ENCODE results near the gene PLXND1.
A peak's percentile ranks its signal among the peaks of the same experiment; 100 is the strongest.

The PLXND1 gene

DNA sequence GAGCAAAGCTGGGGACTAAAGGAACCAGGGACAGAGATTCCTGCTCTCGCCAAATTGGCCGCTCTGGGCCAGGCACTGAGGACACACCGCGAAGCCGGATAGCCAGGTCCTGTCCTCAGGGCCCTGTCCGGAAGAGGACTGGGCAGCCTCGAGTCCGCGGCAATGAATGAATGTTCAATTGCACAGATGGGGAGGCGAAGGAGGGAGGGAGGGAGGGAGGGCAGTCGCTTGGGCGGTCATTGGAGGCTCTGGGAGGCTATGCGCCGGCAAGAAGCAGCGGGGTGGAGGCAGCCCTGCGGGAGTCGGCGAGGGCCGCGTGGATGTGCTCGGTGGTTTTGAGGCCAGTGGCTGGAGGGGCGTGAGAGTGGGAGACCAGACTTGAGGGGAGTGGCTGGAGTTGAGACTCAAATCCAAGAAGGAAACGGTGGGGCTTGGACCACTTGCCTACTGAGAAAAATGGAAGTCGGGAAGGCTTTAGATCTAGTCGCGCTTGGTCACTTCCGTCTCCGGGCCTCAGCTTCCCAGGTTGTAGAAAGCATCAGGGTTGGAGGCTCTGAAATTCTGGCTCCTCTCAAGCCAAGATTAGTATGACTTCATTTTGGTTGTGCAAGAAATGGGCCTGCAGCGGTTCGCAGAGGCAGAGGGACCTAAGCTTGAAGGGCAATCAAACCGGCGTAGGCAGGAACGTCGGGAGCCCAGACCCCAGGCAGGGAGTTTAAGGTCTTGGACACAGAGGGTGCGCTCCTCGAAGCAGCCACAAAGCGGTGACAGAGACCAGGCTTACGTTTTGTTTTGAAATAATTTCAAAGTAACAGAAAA, 21.1 kb upstream of the PLXND1 start:
- DNase-seq, result peak; percentile 76

DNA sequence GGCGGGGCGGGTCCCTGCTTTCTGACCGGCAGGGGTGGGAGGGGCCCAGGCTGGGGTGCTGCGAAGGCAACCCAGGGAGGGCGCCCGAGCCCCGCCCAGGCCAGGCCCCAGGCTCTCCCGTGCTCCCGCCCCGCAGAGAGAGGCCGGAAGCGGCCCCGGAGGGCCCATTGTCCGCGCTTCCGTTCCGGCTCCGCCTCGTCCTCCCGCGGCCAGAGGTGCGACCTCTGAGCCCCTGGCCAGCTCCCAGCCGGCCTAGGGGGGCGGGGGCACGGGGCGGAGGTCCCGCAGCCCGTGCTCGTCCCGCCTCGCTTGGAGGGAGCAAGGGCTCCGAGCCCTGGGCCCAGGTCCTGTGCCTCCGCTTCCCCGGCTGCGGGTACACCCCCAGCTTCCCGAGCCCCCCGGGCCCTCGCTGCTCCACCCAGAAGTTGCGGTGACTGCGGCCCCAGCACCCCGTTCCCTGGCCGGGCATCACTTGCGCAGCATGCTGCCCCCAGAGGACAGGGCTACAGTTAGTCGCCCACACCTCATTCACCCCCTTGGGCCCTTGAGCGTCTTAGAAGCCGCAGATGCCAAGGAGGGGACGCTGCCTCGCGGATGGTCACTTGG, 20.4 kb upstream of the PLXND1 start:
- peak; percentile 76 for DNase-seq

DNA sequence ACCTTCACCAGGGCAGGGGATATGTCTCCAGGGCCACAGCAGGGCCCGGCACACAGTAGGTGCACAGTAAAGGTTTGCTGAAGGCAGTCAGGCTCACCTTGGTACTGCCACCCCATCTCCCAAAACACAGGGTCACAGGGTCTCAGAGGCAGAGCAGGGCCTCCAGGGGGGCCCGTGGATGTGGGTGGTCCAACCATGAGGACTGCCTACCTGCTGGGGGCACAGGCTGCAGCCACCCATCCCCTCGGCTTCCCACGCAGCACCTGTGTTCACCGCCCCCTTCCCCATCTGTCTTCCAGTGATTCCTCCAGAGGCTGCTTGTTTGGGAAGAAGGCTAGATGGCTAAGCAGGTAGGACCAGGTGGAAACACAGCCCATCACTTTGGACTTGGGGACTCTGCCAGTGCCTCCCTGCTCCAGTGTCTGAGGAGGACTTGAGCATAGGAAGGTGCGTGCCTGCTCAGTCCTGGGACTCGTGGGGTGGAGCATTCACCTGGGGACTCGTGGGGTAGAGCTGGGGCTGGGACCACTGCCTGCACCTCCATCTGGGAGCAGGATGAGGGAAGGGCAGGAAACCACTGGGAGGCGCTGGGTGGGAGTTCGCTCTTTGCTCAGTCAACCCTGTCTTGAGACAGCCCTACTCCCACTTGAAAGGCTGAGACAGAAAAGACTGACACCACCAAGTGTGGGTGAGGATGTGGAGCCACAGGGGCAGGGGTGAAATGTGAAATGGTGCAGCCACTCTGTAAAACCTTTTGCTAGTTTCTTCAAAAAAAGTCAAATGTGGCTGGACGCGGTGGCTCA, 18.8 kb upstream of the PLXND1 start:
- DNase-seq, result no peak

DNA sequence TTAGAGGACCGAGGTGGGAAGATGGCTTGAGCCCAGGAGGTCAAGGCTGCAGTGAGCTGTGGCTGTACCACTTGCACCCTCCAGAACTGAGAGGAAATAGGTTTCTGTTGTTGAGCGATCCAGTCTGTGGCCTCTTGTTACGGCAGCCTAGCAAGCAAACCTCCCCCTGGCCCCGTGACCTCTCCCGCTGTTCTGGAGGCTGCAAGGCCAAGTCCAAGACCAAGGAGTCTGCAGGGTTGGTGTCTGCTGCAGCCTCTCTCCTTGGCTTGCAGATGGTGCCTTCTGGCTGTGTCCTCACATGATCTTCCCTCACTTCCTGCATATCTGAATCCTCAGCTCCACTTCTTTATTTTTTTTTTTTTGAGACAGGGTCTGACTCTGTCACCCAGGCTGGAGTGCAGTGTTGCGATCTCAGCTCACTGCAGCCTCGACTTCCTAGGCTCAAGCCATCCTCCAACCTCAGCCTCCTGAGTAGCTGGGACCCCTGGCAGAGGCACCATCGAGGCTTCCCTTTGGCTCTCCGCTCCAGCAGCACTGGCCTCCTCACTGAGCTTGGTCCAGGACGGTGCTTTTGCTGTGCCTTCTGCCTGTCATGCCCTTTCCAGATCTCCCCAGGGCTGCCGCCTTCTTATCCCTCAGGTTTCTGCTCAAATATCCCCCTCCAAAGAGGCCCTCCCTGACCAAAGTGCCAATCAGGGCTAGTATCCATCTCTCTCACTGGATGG, 18.0 kb upstream of the PLXND1 start:
- no peak for DNase-seq

DNA sequence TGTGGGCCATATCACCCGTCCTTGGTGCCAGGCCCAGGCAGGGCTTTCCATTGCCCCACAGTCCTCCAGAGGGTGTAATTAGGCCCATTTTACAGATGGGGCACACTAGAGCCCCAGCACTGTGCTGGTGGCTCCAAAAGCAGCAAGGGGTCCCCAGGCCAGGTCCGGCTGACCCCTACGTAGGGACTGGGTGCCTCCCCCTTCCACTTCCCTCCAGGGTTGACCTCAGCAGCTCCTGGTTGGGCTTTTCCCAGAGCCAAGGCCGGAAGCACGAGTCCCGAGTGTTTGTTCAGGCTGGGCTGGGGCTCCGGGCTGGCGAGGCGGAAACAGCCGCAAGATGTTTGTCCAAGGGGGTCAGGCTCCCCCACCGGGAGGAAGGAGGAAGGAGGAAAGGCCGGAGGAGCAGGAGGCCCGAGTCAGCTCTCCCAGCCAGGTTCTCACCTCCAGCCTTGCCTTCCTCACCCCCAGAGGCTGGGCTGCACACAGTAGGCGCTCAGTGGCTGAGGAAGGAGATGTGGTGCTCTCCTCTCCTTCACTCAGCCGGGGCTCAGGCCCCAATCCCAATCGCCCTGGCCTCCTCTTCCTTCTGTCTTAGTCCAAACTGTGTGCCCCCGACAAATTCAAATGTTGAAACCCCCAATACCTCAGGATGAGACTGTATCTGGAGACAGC, 17.1 kb upstream of the PLXND1 start:
- no peak for DNase-seq

DNA sequence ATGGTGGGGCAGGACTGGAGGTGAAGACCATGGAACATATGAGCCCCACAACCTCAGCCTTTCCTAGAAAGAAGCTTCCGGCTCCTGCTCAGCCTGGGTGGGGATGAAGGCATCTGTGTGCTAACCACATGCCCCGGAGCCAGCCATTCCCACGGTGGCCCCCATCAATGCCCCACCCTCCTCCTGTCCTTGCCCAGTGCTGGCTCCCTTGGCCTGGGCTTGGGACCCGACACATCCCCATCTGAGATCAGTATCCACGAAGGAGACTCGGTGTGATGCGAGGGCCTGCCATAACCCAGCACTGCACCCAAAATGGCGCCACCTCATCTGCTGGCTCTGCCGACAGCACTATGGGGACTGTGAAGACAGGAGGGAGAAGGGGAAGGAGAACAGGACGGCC, 16.5 kb upstream of the PLXND1 start:
- no peak for DNase-seq

DNA sequence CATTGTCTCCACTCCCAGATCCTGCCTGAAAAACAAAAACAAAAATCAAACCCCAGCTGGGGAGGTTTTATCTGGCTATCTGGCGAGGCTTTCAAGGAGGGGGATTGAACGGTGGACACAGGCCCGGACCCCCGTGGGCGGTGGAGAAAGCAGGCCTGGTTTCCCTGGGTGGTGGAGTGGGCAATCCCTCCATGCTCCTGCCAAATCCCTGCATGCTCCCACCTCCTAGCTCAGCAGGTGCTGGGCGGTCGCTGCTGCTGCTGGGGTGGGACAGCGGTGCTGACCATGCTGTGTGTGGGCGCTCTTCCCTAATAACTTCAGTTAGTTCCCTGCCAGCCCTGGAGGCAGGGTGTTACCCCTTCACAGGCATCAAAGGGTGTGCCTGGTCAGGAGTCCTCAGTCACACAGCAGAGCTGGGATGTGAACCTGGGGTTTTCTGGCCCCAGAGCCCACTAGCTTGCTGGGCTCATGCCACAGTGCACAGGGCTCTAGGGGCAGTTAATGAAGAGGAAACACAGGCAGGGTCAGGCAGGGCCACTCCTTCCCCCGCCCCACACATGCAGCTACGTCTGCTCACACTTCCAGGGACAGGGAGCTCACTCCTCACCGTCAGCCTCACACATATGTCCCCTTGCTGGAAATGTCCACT, 15.9 kb upstream of the PLXND1 start:
- no peak for DNase-seq

DNA sequence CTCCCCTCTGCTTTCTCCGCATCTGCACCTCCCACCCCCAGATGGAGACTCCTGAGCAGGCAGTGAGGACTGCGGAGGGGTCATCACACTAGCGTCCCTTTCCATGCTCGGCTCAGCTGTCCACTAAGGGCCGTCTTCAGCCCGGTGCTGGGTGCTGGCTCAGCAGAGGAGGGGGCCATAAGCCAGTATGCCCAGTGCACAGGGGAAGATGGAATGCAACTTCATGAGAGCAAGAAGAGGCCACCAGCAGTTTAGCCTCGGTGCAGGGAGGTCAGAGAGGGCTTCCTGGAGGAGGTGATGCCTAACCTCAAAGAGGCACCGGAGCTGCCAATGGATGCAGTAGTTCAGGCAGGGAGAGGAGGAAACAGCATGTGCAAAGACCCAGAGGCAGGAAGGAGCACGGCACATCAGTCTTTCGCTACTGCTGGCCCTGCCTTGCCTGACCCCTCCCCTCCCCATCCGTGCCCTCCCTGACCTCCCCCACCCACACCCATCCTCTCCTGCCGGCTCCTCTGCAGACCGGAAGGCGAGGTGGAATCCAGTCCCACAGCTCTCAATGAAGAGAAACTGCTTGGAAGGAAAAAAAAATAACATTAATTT, 15.2 kb upstream of the PLXND1 start:
- DNase-seq, result no peak

DNA sequence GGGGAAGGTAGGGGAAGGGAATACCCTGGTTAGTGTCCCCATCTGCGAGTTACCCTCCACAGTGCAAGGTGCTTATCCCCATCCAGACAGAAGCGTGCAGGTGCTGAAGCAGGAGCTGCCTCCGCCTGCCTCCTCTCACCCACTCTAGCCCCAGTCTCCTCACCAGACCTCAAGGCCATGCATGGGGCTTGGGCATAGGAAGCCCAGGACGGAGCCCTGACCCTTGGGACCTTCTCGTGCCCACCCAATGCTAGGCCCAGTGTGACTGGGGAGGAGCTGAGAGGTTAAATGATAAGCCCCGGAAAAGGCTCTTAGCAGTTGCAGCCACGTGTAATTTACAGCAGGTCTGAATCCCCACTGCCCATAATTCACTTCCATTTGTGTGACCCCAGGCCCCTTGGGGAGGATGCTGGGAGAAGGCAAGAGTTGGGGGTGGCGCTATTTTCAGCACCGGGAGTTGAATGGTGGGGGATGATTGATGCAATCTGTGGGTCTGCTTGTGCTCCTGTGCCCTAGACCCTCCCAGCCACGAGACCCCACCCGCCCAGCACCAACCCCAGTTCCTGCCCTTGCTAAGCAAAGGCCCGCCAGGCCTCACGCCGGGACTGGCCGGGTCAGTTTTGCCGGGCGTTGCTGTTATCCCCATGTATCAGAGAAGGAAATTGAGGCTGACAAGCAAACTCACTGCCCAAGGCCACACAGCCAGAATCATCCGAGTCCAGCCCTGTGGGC, 14.5 kb upstream of the PLXND1 start:
- no peak for DNase-seq

DNA sequence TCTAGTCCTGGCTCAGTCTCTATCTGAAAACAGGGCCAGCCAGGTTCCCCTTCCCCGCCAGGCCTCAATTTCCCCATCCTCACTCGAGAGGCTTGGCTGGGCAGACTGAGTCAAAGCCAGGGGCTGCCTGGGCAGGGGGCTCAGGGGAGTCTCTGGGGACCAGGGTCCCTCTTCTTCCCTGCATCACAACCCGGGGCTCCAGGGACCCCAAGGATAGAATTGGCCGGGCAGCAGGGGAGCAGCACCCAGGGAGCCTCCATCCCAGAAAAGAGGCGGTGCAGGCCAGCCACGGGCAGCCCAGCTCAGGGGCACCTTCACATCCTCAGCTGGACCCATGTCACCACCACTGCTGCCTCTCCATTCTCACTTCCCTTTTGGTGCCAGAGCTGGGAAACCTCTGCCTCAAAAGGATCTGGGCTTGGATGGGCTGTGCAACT, 13.3 kb upstream of the PLXND1 start:
- no peak for DNase-seq

DNA sequence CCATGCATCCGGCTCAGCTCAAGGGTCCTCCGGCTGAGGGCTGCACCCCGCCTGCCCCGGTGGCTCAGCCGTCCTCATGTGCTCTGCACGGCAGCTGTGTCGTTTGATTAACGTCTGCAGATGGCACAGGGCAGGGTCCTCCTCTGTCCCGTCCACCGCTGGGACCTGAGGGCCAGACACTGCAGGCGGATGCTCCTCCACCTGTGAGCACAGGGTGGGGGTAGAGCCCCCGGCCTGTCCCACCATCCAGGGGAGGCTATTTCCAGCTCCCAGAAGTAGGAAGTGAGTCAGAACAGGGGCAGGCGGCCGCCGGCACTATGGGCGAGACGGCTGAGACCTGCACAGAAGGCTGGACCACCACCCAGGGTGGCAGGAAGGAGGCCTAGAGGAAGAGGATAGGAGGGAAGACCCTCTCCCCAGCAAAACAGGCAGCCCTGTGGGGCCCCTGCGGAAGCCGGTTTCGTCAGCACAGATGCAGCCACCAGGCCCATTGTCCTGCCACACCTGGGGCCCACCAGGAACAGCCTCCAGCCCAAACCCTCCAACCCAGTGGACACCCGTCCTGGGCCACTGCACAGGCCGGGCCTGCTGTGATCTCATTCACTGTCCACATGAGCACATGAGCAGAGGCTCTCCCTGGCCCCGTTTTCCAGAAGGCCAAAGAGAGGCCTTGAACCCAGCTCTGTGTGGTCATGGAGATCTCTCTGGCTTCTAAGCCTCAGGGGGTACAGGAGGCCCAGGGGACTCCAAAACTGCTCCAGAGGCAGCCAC, 12.6 kb upstream of the PLXND1 start:
- no peak for DNase-seq

DNA sequence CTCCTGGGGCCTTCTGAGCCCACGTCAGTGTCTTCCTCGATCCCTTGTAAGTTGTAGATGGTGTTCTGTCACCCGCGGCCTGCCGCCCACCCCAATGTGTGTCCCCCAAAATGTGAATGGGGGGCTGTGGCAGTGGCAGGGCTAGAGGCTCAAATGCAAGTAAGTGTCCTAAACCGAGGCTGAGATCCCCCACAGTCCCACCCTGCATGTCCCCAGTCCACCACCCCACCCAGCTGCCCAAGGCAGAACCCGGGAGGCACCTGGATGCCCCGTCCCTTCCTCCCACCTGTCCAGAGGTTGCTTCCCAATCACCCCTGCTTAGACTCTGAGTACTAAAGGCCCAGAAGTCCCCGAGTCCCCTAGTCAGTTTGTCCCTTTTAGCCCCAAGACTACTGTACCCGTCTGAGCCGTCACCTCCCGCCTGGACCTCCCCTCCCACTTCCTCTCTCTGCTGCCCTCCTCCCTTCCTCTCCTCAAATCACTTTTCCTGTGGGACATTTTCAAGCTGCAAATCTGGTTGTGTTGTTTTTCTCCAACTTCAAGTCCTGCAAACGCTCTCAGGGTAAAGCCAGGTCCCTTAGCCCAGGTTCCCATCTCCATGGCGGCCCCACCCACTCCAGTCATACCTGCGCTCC, 11.8 kb upstream of the PLXND1 start:
- no peak for DNase-seq

DNA sequence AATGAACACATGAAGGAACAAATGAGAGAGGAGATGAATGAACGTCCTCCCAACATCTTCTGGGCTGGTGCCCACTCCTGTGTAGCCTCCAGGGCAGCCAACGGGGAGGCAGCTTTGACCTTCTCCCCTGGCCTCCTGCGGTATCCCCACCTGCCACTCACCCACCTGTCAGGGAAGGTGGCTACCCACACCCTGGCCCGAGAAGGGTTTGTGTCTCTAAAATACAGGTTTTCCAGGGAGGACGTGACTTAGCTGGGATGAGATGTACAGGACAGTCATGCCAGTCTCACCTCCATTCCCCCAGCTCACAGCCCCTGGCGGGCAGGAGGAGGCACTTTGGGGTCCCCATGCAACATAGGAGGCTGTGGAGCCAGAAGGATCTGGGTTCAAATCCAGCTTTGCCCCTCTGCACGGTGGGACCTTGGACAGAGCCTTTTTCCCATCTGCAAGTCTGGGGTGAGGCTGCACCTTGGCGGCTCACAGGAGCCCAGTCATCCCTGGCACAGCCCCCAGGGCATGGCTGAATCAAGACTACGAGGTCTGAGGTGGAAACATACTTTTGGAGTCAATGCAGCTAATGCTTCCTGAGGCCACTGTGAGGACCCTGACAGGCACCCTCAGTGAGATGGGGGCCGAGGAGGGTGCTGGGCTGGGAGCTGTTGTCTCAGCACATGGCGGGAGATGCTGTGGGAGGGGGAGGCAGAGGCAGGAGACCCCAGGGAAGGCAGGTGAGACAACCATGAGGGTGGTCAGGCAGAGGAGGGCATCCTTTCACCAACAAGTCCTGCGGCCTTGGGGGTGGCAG, 11.1 kb upstream of the PLXND1 start:
- DNase-seq, result no peak

DNA sequence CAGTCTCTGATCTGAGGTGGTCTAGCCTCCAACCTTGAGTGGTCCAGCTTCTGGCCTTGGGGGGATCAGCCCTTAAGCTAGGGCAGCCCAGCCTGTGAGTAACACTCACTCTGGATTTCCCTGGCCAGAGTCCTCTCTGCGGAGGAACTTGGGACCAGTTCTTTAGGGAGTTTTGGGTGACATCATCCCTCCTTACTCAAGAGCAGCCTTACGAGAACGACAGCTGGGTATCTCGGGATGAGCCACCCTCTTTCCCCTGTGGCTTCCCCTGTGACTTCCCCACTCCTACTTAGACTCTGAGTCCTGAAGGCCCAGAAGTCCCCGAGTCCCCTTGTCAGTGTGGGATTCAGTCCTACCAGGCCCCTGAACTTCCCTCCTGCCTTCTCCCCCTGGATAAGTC, 10.2 kb upstream of the PLXND1 start:
- no peak for DNase-seq

DNA sequence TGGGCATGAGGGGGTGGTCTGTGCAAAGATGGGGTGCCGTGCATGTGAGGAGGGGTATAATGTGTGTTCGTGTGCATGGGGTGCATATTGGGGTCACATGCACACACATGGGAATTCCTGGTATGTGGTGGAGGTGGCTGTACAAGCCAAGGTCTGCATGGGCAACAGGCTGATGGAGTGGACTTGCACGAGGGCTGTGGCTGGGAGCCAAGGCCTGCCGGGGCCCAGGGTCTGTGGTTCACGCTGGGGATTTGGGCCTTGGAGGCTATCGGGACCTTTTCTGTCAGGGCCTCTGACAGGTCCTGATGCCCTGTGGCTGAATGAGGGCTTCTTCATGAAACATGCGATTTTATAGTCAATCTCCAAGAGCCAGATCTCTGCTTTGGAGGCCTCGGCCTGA, 9.8 kb upstream of the PLXND1 start:
- no peak for DNase-seq

DNA sequence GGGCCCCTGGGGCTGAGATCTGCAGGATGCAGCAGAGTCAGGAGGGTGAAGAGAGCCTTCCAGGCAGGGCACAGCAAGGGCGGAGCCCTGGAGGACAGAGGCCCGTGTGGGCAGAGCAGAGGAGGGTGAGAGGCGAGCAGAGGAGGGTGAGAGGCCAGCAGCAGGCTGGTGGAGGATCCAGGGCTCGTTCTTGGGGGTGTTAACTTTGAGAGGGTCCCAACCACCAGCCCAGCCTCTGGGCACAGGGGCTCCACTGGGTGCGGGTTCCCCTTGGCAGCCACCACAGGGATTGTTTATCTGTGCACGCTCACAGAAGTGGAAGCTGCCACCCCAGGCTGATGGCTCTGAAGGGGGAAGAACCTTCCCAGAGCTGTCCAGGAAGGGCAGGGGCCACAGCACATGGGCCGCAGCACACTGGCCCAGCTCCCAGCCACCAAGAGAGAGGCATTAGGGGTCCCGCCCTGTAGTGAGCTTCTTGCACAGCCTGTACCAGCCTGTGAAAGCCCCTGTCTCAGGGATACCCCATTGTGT, 9.3 kb upstream of the PLXND1 start:
- no peak for DNase-seq

DNA sequence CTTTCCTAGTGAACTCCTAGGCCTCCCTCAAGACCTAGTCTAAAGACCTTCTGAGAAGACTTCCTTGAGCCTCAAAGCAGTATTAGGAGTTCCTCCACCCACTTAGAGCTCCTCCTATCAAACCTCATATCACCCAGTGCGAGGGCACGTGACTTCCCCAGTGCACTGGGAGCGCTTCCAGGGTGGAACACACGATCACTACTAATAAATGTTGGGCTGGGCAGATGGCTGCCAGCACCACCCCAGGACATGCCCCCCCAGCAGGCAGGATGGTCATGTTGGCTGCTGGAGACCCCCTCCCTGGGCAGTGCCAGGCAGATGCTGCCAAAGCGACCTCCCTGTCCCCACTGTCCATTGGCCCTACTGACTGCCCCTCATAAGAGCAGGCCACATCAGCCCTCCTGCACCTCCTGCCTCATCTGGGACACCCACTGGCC, 8.5 kb upstream of the PLXND1 start:
- no peak for DNase-seq

DNA sequence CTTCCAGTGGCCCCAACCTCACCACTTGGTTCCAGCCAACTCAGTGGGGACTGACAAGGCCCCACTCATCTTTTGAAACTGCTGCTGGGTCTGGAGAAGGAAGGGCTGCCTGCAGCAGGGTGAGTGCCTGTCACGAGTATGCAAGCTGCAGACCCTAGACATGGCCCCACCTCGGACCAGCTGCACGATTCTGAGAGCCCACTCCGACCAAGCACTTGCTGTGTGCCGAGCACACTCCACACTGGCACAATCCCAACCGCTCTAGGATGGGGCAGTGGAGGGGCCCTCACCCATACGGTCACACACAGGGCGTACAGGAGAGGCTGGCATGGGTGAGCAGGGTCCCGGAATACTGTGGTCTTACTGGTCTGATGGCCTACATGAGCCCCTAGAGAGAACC, 8.0 kb upstream of the PLXND1 start:
- no peak for DNase-seq

Measured in fibroblast of skin of right quadriceps (primary cell).